Lower leg skin (tissue), 4 donors: ENCODE measurements around the gene TENT4A. TPM values are rescaled to one million over a fixed set of nuclear protein-coding genes. Genes with fewer than 3 reads are reported as not detected.

Experiments used
- DNase-seq, 2 donors: peaks; one replicate each; pipeline ENCODE4 v3.0.0-alpha.2; 2019; ENCODE audit warnings: low spot score in 2 of 2
- H3K4me3 ChIP-seq: fragments of 200-600 bp; sonication (generic); 2 replicates; pipeline ENCODE4 v1.5.1; 2017; ENCODE audit warnings: mild to moderate bottlenecking, low read depth; ENCODE audit not compliant: poor library complexity, severe bottlenecking
- CTCF ChIP-seq, 3 donors: fragments of 450-650 bp; IDR thresholded peaks; one replicate each; pipeline ENCODE4 v1.5.1; 2016; ENCODE audit warnings: antibody characterized with exemption in 3 of 3, mild to moderate bottlenecking in 3 of 3, moderate library complexity in 2 of 3
- POLR2A ChIP-seq, 2 donors: fragments of 450-650 bp; IDR thresholded peaks; one replicate each; pipeline ENCODE4 v1.6.1; 2016 to 2017; ENCODE audit warnings: antibody characterized with exemption in 2 of 2, mild to moderate bottlenecking in 1 of 2, moderate library complexity in 1 of 2
- WGBS, 2 donors: methylation state at CpG; one replicate each; pipeline ENCODE4 v1.1.5; 2018; 5-methylcytosine and 5-hydroxymethylcytosine counted together
- intact Hi-C: fragments of 100-400 bp; cut with DNase I; formaldehyde crosslinking; loops from one replicate; pipeline ENCODE4 v1.15.0; 2023; ENCODE audit warnings: low total_unique reads
- total RNA-seq, 4 donors: library from RNA; depleted of rRNA; stranded (reverse); fragments of >200 nt; gene quantifications; one replicate each; pipeline ENCODE4 v1.1.0, GENCODE V29; 2016

The TENT4A gene
- total RNA-seq, 4 donors from 2014 or later = 12.9 to 51.6 (median 21.6) TPM

DNA sequence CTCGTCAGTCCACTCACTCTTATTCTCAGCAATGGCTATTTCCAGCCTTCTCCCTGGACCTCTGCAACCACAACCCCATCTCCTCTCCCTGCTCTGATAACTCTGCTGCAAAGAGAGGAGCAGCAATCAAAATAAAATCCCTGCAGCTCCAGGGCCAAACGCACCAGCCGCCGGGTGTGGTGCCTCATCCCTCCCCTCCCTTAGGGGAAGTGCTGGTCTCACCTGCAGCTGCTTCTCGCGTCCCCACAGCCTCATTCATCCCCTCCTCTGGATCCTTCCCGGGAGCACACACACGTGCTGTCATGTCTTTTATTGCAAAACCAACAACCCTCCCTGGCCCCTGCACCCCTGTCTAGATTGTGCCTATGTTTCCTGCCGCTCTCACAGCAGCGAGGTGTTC is 77.8 kb downstream of the TENT4A start:
- TF ChIP-seq CTCF (IDR thresholded peaks at IDR 0.05) (no peak), POLR2A (IDR thresholded peaks at IDR 0.05) (no peak)
- 34 to 40% methylated on average over 10 of the region's 10 CpGs for WGBS, 2 donors
- intact Hi-C loops = no loop called here
- no peak overlapping the region for H3K4me3 ChIP-seq
- no peak for DNase-seq

GRCh38 chr5:6792376-6792775 is 79.1 kb downstream of the TENT4A start:
- no peak overlapping the region for H3K4me3 ChIP-seq
- DNase-seq = no peak
- TF ChIP-seq CTCF (IDR thresholded peaks at IDR 0.05) (no peak), POLR2A (IDR thresholded peaks at IDR 0.05) (no peak)
- 74 to 79% methylated on average over 5 of the region's 5 CpGs for WGBS, 2 donors
- intact Hi-C loops = no loop called here

DNA sequence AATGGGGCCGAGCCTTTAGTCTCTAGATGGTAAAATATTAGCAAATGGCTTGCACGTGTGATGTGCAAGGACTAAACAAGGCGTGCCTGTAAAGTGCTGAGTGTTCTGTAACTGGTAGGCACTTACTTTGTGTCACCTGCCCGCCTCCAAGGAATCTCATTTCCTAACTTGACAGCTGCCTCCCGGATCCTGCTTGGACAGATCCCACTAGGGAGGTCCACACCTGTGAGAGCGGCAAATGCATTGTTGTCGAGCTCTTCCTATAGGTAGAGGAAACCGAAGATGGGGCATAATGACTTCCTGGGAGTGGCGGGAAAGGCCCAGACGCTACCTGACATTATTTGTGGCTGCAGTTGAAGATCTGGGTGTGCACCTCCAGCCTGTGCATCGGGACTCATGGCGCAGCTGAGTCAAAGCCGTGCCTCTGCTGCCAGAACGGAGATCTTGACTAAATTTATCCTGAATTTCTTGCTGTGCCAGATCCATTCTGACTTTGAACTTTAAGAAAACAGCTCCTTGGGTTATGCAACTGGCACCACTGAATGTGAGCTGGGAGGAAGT is 79.8 kb downstream of the TENT4A start:
- no peak for DNase-seq
- 24% methylated on average over 14 of the region's 14 CpGs for WGBS, 2 donors
- TF ChIP-seq POLR2A (IDR thresholded peaks at IDR 0.05) (no peak), CTCF (IDR thresholded peaks at IDR 0.05) (no peak)
- intact Hi-C loops = no loop called here
- H3K4me3 ChIP-seq = no peak overlapping the region

DNA sequence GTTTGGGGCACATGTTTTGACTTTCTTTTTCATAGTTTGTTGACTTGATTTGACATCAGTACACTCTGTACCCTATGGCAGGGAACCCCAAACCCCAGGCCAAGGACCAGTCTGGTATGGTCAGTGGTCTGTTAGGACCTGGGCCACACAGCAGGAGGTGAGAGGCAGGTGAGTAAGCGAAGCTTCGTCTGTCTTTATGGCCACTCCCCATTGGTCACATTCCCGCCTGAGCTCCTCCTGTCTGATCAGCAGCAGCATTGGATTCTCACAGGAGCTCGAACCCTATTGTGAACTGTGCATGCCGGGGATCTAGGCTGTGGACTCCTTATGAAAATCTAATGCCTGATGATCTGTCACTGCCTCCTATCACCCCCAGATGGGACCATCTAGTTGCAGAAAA is 88.0 kb downstream of the TENT4A start:
- WGBS, 2 donors = 83 to 87% methylated on average over 5 of the region's 5 CpGs
- TF ChIP-seq POLR2A (IDR thresholded peaks at IDR 0.05) (no peak), CTCF (IDR thresholded peaks at IDR 0.05) (no peak)
- no peak overlapping the region for H3K4me3 ChIP-seq
- DNase-seq = no peak
- intact Hi-C loops = no loop called here

GRCh38 chr5:6803981-6804550 is 90.8 kb downstream of the TENT4A start:
- no peak for TF ChIP-seq CTCF (IDR thresholded peaks at IDR 0.05)
- no peak for TF ChIP-seq POLR2A (IDR thresholded peaks at IDR 0.05)
- whole genome bisulfite sequencing, 2 donors = 68 to 69% methylated on average over 7 of the region's 7 CpGs

More at GRCh38 chr5:6803981-6804550, 90.8 kb downstream of the TENT4A start:
- no peak for DNase-seq
- intact Hi-C loops = no loop called here
- H3K4me3 ChIP-seq = no peak overlapping the region
